NCI-H345 (cell line): Measurements from ENCODE around the gene S100A10.

Experiments used
- DNase-seq: peaks from one replicate; lab custom pipeline; 2025; lab: John Stamatoyannopoulos, UW

S100A10 gene

GRCh38 chr1:152013664-152014237 lies 20.1 kb upstream of the S100A10 start:
- no peak for DNase-seq

GRCh38 chr1:152009691-152010090 lies 16.0 kb upstream of the S100A10 start:
- no peak for DNase-seq

- no peak for DNase-seq
Measured at GRCh38 chr1:152007047-152007446, 13.4 kb upstream of the S100A10 start.

- no peak for DNase-seq
Measured at GRCh38 chr1:152005360-152005912, 11.8 kb upstream of the S100A10 start.

- DNase-seq, result no peak
Measured at GRCh38 chr1:152003846-152004442, 10.3 kb upstream of the S100A10 start.

- no peak for DNase-seq
Measured at GRCh38 chr1:152002960-152003359, 9.3 kb upstream of the S100A10 start.

- DNase-seq, result peak; percentile 69
Measured at GRCh38 chr1:152001631-152002584, 8.2 kb upstream of the S100A10 start.

GRCh38 chr1:152000964-152001630 lies 7.4 kb upstream of the S100A10 start:
- DNase-seq, result no peak

- no peak for DNase-seq
Measured at GRCh38 chr1:151998611-151999362, 5.1 kb upstream of the S100A10 start.

- no peak for DNase-seq
Measured at GRCh38 chr1:151997284-151997570, 3.6 kb upstream of the S100A10 start.

GRCh38 chr1:151995774-151996173 lies 2.1 kb upstream of the S100A10 start:
- DNase-seq, result no peak

GRCh38 chr1:151994956-151995355 lies 1.3 kb upstream of the S100A10 start:
- no peak for DNase-seq

- DNase-seq, result no peak
Measured at GRCh38 chr1:151993084-151993733, 450 bp downstream of the S100A10 start.

GRCh38 chr1:151992303-151993083 lies 1.2 kb downstream of the S100A10 start:
- DNase-seq, result no peak

- DNase-seq, result no peak
Measured at GRCh38 chr1:151991663-151992302, 1.9 kb downstream of the S100A10 start.

GRCh38 chr1:151990856-151991198 lies 2.8 kb downstream of the S100A10 start:
- peak; percentile 23 for DNase-seq

GRCh38 chr1:151990058-151990855 lies 3.4 kb downstream of the S100A10 start:
- DNase-seq, result no peak

GRCh38 chr1:151989211-151989862 lies 4.3 kb downstream of the S100A10 start:
- no peak for DNase-seq
